HepG2 (cell line): Measurements from ENCODE around the gene ATP6V0D1. TPM values are rescaled to one million over a fixed set of nuclear protein-coding genes. Genes with fewer than 3 reads are reported as not detected.

Experiments used
- ATRX ChIP-seq: sonication (generic); formaldehyde crosslinking; IDR thresholded peaks from 2 replicates; pipeline ENCODE4 v1.4.0; 2020; ENCODE audit warnings: missing genetic modification reagents, borderline replicate concordance
- DNMT3B ChIP-seq: conservative IDR thresholded peaks from 2 replicates; pipeline ENCODE4 v1.6.1; 2016; ENCODE audit warnings: missing biosample characterization, control low read depth
- ELF1 ChIP-seq: sonication (generic); formaldehyde crosslinking; IDR thresholded peaks from 2 replicates; pipeline ENCODE4 v1.4.0; 2020; ENCODE audit warnings: missing genetic modification reagents
- FOXC1 ChIP-seq: sonication (generic); formaldehyde crosslinking; IDR thresholded peaks from 2 replicates; pipeline ENCODE4 v1.8.0; 2022; ENCODE audit warnings: mild to moderate bottlenecking, missing genetic modification reagents, borderline replicate concordance
- MIXL1 ChIP-seq: IDR thresholded peaks from 2 replicates; pipeline ENCODE4 v1.6.1; 2016
- NCOA2 ChIP-seq: sonication (generic); formaldehyde crosslinking; IDR thresholded peaks from 2 replicates; pipeline ENCODE4 v1.8.0; 2022; ENCODE audit warnings: inconsistent platforms
- ONECUT2 ChIP-seq: sonication (generic); formaldehyde crosslinking; IDR thresholded peaks from 2 replicates; pipeline ENCODE4 v1.4.0; 2020; ENCODE audit warnings: missing genetic modification reagents
- PCBP2 ChIP-seq: fragments of 200-400 bp; formaldehyde crosslinking; optimal IDR thresholded peaks from 2 replicates; pipeline ENCODE3; 2018; ENCODE audit warnings: low read length, low read depth; ENCODE audit not compliant: poor library complexity, severe bottlenecking
- SCMH1 ChIP-seq: sonication (generic); formaldehyde crosslinking; IDR thresholded peaks from 2 replicates; pipeline ENCODE4 v1.9.0; 2021; ENCODE audit warnings: missing genetic modification reagents, mild to moderate bottlenecking, borderline replicate concordance
- SNRNP70 ChIP-seq: fragments of 200-400 bp; formaldehyde crosslinking; IDR thresholded peaks from 2 replicates; pipeline ENCODE4 v1.6.1; 2017; ENCODE audit warnings: mild to moderate bottlenecking, low read depth, low read length, moderate library complexity
- TFDP1 ChIP-seq: IDR thresholded peaks from 2 replicates; pipeline ENCODE4 v1.6.1; 2016; ENCODE audit warnings: missing compliant biosample characterization, missing genetic modification reagents, borderline replicate concordance
- ZNF362 ChIP-seq: sonication (generic); formaldehyde crosslinking; IDR thresholded peaks from 2 replicates; pipeline ENCODE4 v1.4.0; 2020; ENCODE audit warnings: missing genetic modification reagents, mild to moderate bottlenecking, borderline replicate concordance
- ZNF496 ChIP-seq: sonication (generic); formaldehyde crosslinking; IDR thresholded peaks from 2 replicates; pipeline ENCODE4 v1.8.1; 2023; ENCODE audit warnings: mild to moderate bottlenecking, moderate library complexity, missing genetic modification reagents; ENCODE audit not compliant: insufficient replicate concordance
- ZNF546 ChIP-seq: sonication (generic); formaldehyde crosslinking; conservative IDR thresholded peaks from 2 replicates; pipeline ENCODE4 v1.8.1; 2023; ENCODE audit warnings: mild to moderate bottlenecking, missing genetic modification reagents
- ZNF563 ChIP-seq: sonication (generic); formaldehyde crosslinking; IDR thresholded peaks from 2 replicates; pipeline ENCODE4 v1.8.0; 2022; ENCODE audit warnings: mild to moderate bottlenecking, moderate library complexity, missing genetic modification reagents
- ZNF619 ChIP-seq: sonication (generic); formaldehyde crosslinking; IDR thresholded peaks from 2 replicates; pipeline ENCODE4 v1.4.0; 2020; ENCODE audit warnings: mild to moderate bottlenecking, missing genetic modification reagents
- ZNF639 ChIP-seq: conservative IDR thresholded peaks from 2 replicates; pipeline ENCODE4 v1.6.1; 2018; ENCODE audit warnings: missing genetic modification reagents
- ZSCAN30 ChIP-seq: sonication (generic); formaldehyde crosslinking; IDR thresholded peaks from 2 replicates; pipeline ENCODE4 v1.5.0; 2020; ENCODE audit warnings: mild to moderate bottlenecking, missing genetic modification reagents
- polyA plus RNA-seq, 8 experiments: library from polyadenylated mRNA; depleted of rRNA in 3 of 8; stranded (reverse) in 7 of 8; unstranded in 1 of 8; fragments of >200 nt; fragmentation: Illumina TruSeq in 4 of 8; extraction: Trizol in 4 of 8; gene quantifications; 2 replicates each; pipeline versions ENCODE4 v1.2.1 to v1.2.3, GENCODE V29; 2011 to 2016; ENCODE audit warnings: low read depth in 4 of 8, missing spikeins in 1 of 8, mixed read lengths in 1 of 8; ENCODE audit not compliant: insufficient read depth in 1 of 8
- total RNA-seq, 5 experiments: library from RNA; depleted of rRNA; stranded (reverse); fragments of >200 nt; fragmentation: Illumina TruSeq; extraction: Trizol; gene quantifications; 2 replicates each; pipeline ENCODE4 v1.2.3, GENCODE V29; 2016; ENCODE audit warnings: low read depth in 1 of 5

The ATP6V0D1 gene
- total and polyA plus RNA-seq, 2 of the 13 experiments (the other 11 are each of a cell fraction or from before 2014, with no cell fraction given), result 51.1 to 61.3 TPM

- TF ChIP-seq SNRNP70 (no peak), PCBP2 (no peak), NCOA2 (CRISPR knock-in tag) (no peak), ZNF362 (no peak), TFDP1 (CRISPR knock-in tag) (no peak), ATRX (no peak), ZNF619 (CRISPR knock-in tag) (no peak), ELF1 (CRISPR knock-in tag) (no peak), ZNF563 (CRISPR knock-in tag) (no peak), ZNF496 (CRISPR knock-in tag) (no peak), ZNF546 (CRISPR knock-in tag) (no peak), ZNF639 (CRISPR knock-in tag) (no peak), ZSCAN30 (no peak), MIXL1 (CRISPR knock-in tag) (peak; percentile 23; the same call in 1 of the 2 replicates), SCMH1 (no peak), DNMT3B (no peak), ONECUT2 (CRISPR knock-in tag) (no peak), FOXC1 (CRISPR knock-in tag) (no peak; the same call in 1 of the 2 replicates)
Measured at GRCh38 chr16:67477960-67478554, 2.9 kb downstream of the ATP6V0D1 start (continued).
